GM23338 (cell line): ENCODE results near the gene ASB2. TPM values are rescaled to one million over a fixed set of nuclear protein-coding genes. Genes with fewer than 3 reads are reported as not detected.

Source experiments
- POLR2AphosphoS5 ChIP-seq: IDR thresholded peaks from 2 replicates; pipeline ENCODE4 v1.6.1; 2016; ENCODE audit warnings: antibody characterized with exemption, low read depth
- polyA plus RNA-seq: library from polyadenylated mRNA; unstranded; fragments of >200 nt; fragmentation: Nextera tagmentation; extraction: Ambion mirVana; gene quantifications from 2 replicates; pipeline ENCODE4 v1.2.1, GENCODE V29; 2016
- total RNA-seq: library from RNA; depleted of rRNA; stranded (reverse); fragments of >200 nt; shearing (Covaris generic); gene quantifications from 2 replicates; pipeline ENCODE4 v1.2.3, GENCODE V29; 2014
- TF ChIP-seq, protein P1 (sequence below): fragments of 250-450 bp; sonication (Bioruptor Pico); IDR thresholded peaks from 2 replicates; pipeline ENCODE4 v1.5.0; 2020; ENCODE audit warnings: mild to moderate bottlenecking, moderate library complexity
- TF ChIP-seq, protein P2 (sequence below): IDR thresholded peaks from one replicate; pipeline ENCODE4 v1.6.1; 2018; ENCODE audit warnings: antibody characterized with exemption; ENCODE audit not compliant: unreplicated experiment
- TF ChIP-seq, protein P3 (sequence below): IDR thresholded peaks from 2 replicates; pipeline ENCODE4 v1.6.1; 2016; ENCODE audit warnings: antibody characterized with exemption

ASB2 gene
- total and polyA plus RNA-seq, 2 experiments from 2014 or later = 1.2 to 1.7 TPM

DNA sequence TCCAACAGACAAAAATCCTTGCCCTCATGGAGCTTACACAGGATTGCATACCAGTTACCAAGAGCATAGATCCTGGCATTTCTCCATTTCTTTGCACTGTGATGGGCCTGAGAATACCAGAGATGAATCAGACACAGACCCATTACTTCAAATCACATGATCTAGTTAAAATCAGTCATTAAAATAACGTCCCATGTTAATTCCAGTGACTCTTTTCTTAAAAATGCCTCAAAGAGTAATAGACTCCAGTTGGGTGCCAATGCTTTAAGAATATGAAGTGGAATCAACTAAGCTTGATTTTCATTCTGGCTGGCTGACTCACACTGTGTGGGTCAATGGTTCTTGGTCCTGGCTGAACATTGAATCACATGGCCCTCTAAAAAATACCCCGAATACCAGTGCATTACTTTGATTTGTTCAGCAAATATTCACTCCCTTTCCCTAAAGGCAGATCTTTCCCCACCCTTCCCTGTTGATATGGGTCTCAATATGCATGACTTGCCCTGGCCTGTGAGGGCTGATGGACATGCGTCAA is 11.0 kb downstream of the ASB2 start (continued):
- TF ChIP-seq, protein P1, sequence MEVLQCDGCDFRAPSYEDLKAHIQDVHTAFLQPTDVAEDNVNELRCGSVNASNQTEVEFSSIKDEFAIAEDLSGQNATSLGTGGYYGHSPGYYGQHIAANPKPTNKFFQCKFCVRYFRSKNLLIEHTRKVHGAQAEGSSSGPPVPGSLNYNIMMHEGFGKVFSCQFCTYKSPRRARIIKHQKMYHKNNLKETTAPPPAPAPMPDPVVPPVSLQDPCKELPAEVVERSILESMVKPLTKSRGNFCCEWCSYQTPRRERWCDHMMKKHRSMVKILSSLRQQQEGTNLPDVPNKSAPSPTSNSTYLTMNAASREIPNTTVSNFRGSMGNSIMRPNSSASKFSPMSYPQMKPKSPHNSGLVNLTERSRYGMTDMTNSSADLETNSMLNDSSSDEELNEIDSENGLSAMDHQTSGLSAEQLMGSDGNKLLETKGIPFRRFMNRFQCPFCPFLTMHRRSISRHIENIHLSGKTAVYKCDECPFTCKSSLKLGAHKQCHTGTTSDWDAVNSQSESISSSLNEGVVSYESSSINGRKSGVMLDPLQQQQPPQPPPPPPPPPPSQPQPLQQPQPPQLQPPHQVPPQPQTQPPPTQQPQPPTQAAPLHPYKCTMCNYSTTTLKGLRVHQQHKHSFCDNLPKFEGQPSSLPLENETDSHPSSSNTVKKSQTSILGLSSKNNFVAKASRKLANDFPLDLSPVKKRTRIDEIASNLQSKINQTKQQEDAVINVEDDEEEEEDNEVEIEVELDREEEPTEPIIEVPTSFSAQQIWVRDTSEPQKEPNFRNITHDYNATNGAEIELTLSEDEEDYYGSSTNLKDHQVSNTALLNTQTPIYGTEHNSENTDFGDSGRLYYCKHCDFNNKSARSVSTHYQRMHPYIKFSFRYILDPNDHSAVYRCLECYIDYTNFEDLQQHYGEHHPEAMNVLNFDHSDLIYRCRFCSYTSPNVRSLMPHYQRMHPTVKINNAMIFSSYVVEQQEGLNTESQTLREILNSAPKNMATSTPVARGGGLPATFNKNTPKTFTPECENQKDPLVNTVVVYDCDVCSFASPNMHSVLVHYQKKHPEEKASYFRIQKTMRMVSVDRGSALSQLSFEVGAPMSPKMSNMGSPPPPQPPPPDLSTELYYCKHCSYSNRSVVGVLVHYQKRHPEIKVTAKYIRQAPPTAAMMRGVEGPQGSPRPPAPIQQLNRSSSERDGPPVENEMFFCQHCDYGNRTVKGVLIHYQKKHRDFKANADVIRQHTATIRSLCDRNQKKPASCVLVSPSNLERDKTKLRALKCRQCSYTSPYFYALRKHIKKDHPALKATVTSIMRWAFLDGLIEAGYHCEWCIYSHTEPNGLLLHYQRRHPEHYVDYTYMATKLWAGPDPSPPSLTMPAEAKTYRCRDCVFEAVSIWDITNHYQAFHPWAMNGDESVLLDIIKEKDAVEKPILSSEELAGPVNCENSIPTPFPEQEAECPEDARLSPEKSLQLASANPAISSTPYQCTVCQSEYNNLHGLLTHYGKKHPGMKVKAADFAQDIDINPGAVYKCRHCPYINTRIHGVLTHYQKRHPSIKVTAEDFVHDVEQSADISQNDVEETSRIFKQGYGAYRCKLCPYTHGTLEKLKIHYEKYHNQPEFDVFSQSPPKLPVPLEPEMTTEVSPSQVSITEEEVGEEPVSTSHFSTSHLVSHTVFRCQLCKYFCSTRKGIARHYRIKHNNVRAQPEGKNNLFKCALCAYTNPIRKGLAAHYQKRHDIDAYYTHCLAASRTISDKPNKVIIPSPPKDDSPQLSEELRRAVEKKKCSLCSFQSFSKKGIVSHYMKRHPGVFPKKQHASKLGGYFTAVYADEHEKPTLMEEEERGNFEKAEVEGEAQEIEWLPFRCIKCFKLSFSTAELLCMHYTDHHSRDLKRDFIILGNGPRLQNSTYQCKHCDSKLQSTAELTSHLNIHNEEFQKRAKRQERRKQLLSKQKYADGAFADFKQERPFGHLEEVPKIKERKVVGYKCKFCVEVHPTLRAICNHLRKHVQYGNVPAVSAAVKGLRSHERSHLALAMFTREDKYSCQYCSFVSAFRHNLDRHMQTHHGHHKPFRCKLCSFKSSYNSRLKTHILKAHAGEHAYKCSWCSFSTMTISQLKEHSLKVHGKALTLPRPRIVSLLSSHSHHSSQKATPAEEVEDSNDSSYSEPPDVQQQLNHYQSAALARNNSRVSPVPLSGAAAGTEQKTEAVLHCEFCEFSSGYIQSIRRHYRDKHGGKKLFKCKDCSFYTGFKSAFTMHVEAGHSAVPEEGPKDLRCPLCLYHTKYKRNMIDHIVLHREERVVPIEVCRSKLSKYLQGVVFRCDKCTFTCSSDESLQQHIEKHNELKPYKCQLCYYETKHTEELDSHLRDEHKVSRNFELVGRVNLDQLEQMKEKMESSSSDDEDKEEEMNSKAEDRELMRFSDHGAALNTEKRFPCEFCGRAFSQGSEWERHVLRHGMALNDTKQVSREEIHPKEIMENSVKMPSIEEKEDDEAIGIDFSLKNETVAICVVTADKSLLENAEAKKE (CRISPR knock-in tag) = no peak
- TF ChIP-seq, protein P2, sequence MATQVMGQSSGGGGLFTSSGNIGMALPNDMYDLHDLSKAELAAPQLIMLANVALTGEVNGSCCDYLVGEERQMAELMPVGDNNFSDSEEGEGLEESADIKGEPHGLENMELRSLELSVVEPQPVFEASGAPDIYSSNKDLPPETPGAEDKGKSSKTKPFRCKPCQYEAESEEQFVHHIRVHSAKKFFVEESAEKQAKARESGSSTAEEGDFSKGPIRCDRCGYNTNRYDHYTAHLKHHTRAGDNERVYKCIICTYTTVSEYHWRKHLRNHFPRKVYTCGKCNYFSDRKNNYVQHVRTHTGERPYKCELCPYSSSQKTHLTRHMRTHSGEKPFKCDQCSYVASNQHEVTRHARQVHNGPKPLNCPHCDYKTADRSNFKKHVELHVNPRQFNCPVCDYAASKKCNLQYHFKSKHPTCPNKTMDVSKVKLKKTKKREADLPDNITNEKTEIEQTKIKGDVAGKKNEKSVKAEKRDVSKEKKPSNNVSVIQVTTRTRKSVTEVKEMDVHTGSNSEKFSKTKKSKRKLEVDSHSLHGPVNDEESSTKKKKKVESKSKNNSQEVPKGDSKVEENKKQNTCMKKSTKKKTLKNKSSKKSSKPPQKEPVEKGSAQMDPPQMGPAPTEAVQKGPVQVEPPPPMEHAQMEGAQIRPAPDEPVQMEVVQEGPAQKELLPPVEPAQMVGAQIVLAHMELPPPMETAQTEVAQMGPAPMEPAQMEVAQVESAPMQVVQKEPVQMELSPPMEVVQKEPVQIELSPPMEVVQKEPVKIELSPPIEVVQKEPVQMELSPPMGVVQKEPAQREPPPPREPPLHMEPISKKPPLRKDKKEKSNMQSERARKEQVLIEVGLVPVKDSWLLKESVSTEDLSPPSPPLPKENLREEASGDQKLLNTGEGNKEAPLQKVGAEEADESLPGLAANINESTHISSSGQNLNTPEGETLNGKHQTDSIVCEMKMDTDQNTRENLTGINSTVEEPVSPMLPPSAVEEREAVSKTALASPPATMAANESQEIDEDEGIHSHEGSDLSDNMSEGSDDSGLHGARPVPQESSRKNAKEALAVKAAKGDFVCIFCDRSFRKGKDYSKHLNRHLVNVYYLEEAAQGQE = no peak
- TF ChIP-seq POLR2AphosphoS5 = no peak
- TF ChIP-seq, protein P3, sequence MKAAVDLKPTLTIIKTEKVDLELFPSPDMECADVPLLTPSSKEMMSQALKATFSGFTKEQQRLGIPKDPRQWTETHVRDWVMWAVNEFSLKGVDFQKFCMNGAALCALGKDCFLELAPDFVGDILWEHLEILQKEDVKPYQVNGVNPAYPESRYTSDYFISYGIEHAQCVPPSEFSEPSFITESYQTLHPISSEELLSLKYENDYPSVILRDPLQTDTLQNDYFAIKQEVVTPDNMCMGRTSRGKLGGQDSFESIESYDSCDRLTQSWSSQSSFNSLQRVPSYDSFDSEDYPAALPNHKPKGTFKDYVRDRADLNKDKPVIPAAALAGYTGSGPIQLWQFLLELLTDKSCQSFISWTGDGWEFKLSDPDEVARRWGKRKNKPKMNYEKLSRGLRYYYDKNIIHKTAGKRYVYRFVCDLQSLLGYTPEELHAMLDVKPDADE = no peak
